NCI-H748 treated with DMSO at 0.1 percent for 48 hours (cell line): ENCODE results near the gene PLD3.

Experiments
- DNase-seq: peaks from one replicate; lab custom pipeline; 2025; lab: John Stamatoyannopoulos, UW

The PLD3 gene

DNA sequence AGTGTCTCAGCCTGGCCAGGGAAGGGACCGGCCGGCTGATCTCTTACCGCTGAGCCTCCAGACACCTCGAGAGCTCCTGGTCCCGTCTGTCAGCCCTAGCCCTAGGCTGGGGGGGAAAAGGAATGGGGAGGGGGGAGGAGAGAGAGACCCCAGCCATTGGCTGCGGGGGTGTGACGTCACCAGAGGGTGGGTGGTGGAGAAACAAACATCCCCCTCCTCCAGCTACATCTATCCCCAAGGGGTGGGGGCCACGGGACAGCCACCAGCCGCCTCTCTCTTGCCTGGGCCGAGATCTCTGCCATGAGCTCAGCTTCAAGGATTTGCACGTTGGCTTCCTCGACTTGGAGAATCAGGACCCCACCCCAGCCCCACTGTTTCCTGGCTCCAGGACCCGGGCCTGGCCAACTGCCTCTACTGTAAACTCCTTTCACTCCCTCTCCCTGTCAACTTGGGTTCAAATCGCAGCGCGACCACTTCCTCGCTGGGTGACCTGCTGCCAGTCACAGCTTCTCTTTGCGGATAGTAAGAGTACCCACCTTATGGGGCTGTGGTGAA, 64.9 kb downstream of the PLD3 start, which contains the start of gene PRX:
TSS of gene PRX (minus strand) at position 88 of the 555 bp plus-strand sequence. CDS start 5,446 bp downstream, outside the sequence.
- no peak for DNase-seq

DNA sequence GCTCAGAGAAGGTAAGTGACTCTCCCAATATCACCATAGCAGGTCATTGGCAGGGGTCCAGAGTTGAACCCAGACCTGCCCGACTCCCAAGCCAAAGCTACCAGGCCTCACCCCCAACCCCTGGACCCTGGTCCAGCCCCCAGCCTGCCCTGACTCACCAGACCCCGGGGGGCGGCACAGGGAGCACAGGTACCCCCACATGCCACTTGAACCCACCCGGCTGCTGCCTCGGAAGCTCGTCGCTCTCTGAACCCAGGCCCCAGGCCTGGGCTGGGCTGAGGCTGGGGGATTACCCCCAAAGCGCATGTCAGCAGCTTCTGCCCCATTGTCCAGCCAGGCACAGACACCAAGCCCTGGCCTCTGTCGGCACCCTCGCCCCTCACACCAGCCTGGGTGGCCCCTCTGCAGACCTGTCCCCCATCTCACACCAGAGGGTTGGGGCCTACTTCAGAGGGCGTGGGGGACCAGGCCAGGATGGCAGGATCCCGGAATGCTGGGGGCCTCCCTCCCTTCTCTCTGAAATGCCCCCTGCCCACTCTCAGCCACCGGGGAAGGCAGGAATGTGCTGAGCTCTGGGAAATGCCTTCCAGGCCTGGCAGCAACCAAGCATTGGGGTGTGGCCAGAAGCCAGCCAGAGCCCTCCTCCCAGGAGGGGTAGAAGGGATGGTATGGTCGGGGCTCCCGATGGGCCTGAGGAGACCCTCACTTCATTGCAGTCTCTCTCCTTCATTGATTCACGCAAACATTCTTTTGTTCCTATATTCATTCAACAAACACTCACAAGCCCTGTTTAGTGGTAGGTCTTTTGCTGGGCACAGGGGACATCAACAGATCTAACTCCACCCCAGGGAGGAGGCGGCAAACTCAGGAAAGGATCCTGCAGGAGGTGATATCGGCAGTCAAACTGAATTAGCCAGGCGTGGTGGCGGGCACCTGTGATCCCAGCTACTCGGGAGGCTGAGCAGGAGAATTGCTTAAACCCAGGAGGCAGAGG, 66.3 kb downstream of the PLD3 start:
- DNase-seq, result no peak

DNA sequence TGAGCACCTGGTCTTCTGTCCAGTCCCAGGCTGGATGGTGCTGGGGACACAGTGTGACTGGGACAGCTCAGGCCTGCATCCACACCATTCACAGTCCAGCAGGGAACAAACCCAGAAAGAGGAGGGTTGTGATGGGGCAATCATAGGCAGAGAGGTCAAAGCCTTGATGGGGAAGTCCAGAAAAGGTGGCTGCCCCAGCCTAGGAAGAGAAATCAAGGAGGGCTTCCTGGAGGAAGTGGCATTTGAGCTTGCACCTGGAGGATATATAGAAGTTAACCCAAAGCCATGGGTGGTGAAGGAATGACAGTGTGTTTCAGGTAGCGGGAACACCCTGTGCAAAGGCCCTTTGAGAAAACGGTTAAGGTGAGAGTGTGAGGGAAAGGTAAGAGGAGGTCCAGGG, 67.3 kb downstream of the PLD3 start:
- DNase-seq, result no peak

DNA sequence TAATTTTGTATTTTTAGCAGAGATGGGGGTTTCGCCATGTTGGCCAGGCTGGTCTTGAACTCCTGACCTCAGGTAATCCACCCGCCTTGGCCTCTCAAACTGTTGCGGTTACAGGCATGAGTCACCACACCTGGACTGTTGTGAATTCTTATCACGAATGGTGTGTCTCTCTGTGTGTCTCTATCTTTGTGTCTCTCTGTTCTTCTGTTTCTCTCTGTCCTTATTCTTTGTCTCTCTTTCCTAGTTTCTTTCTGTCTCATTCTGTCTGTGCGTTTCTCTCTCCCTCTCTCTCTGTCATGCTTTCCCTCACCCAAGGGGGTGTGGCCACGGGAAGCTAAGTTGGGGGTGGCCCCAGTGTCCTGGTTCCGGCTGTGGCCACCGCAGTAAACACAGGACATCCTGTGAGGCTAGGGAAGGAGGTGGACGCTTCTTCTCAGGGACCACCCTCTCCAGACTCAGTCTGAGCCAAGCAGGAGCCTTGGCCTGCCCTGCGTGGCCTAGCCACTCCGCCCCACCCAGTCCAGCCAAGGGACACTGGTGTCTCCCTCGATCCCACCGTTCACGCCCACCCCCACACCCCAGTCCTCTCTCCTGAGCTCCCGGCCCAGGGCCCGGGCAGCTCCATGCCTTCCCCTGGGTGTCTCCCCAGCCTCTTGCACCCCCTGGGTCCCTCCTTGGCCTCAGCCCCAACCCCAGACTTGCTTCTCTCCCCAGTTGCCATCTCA, 68.6 kb downstream of the PLD3 start:
- no peak for DNase-seq

DNA sequence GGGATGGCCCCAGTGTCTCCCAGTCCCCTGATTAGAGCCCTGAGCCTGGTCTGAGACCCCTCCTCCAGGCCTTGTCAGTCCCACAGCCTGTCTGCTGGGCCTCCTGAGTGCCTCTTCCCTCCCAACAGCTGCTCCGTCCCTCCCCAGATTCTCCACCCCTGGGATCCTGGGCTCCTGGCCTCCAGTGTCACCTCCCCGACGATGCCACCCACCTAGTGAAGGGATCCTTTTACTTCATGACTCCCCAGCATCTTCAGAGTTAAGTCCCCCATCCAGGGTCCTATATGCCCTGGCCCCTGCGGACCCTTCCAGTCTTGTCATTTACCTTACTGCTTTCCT, 69.1 kb downstream of the PLD3 start:
- no peak for DNase-seq

DNA sequence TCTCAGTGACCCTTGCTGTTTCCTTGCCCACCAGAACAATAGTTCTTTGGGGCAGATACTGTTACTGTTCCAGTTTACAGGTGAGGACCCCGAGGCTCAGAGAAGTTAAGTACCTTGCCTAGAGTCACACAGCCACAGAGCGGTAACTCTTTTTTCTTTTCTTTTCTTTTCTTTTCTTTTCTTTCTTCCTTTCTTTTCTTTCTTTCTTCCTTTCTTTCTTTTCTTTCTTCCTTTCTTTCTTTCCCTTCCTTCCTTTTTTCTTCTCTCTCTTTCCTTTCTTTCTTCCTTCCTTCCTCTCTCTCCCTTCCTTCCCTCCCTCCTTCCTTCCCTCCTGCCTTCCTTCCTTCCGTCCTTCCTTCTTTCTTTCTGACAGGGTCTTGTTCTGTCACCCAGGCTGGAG, 69.5 kb downstream of the PLD3 start:
- no peak for DNase-seq

DNA sequence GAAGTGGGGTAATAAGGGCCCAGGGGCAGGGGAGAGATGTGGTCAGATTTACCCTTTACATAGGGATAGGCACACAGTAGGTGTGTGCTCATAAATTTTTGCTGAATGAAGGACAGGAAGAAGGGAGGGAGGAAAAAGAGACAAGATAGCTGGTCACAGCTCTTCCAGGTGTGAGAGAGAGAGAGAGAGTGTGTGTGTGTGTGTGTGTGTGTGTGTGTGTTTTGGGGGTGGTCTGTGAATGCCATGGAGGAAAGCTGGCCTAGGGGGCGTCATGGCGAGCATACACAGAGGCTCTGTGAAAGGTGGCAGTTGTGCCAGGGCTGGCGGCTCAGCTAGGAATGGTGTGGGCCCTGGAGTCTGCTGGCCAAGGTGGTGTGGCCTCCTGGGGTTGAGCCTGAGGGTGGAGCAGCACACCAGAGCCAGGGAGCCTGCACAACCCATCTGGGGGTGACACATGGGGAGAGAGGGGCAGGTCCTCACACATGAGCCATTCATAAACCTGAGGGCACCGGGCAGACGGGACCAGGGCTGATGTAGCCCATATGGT, 70.6 kb downstream of the PLD3 start:
- DNase-seq, result no peak

DNA sequence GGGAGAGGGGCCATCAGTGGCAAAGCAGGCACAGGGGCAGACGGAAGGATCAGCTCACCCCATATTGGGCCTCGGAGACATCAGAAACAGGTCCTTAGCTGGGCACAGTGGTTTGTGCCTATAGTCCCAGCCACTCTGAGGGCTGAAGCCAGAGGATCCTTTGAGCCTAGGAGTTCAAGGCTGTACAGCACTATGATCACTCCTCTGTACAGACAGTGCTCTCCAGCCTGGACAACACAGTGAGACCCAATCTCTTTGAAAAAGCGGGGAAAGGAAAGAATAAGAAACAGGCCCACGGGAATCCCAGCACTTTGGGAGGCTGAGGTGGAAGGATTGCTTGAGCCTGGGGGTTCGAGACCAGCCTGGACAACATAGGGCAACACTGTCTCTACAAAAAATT, 71.3 kb downstream of the PLD3 start:
- no peak for DNase-seq

DNA sequence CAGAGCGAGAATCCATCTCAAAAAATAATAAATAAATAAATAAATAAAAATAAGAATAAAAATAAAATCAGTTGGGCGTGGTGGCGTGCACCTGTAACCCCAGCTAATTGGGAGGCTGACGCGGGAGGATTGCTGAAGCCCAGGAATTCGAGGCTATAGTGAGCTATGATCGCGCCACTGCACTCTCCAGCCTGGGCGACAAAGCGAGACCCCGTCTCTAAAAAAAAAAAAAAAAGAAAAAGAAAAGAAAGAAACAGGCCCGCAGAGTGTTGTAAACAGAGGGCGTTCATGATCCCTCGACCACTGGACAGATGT, 71.9 kb downstream of the PLD3 start:
- no peak for DNase-seq

DNA sequence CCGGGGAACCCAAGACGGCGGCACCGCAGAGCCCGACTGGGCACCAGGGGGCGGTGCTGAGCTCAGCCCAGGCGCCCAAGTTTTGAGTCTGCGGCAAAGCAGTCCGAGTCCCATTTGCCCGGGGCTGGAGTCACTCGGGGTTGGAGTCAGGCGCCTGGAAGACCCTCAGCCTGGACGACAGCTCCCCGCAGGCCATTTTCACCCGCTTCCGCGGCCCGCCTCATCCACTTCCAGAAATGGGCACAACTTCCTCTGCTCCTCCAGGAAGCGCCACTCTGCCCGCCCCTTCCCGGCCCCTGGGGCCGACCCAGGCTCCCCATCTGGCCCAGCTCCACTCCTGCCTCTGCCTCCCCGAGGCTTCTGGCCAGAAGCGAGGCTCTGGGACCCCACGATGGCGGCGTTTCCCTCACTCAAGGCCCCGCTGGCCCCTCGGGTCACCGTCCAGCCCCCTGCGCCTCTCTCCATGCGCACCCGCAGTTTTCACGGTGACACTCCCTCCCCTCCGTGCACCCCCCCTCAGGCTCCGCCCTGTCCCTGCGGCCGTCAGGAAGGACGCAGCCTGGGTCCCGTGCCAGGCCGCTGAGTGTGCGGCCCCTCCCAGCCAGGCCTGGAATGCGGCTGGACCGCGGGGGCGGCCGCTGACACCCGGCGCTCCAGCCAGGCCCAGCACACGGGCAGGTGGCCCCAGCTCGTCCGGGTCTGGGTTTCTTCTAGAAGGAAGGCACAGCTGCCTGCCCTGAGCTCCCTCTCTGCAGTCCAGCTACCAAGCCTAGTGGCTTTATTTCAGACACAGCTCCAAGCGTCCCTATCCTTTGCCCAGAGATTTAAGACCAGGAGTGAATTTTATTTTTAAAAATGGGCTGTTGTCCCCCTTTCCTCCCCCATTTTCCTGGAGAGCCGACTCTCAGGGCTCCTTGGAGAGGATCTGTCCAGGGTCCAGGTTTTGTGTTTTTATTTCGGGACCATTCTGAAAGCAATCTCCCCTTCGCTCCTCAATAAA, 72.6 kb downstream of the PLD3 start:
- DNase-seq, result peak; percentile 69

DNA sequence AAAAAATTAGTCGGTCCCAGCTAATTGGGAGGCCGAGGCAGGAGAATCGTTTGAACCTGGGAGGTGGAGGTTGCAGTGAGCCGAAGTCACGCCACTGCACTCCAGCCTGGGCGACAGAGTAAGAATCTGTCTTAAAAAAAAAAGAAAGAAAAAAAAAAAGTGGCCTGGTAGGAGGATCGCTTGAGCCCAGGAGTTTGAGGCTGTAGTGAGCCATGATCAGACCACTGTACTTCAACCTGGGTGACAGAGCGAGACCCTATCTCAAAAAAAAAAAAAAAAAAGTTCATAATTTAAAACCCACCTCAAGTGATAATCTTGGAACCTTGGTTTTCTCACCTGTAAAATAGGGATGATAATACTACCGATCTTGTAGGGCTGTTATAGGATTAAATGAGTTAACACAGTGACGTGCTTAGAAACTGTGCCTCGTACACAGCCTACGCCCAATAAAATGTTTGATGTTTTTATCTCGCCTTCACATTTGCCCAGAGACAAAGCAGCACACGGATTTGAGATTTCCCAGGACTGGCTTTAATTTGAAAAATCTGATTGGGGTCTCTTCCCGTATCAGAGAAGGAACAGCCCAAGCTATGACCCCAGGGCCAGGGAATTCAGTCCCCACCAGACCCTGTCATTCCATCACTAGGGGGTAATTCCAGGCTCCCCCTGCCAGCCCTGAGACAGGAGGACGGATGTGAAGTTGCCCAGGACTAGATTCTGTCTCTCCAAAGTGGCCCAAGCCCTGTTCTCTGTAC, 73.7 kb downstream of the PLD3 start:
- DNase-seq, result no peak

DNA sequence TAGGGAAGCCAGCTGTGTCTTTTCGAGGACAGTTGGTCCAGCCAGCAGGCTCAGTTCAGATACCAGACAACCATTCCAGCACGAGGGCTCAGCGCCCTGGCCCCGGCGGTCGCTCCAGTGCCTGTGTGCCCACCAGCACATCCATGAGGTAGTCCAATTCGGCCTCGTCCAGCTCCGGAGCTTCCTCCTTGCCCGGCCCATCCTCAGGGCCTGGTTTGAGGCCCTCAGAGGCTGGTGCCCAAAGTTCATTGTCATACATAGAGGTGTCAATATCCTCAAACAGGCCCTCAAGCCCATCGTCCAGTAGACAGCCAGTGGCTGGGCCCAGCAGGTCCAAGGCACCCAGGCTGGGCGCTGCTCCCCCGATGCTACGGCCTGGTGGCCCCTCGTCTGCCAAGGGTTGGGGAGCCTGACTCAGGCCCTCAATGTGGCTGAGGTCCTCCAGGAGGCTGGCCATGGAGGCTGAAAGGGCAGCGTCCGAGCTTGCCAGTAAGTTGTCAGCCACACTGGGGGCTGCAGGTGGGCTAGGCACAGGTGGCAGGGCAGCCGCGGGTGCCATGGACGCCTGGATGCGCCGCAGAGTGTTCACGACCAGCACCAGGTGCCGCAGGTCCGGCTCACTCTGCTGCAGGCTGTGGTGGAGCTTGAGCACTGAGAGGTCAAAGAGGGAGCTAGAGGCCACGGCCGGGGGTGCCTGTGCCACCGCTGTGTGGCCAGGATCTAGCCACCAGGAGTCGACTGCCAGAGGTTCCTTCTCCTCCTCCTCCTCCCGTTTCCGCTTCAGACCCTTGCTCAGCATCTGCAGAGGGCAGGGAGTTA, 74.5 kb downstream of the PLD3 start:
- DNase-seq, result no peak

DNA sequence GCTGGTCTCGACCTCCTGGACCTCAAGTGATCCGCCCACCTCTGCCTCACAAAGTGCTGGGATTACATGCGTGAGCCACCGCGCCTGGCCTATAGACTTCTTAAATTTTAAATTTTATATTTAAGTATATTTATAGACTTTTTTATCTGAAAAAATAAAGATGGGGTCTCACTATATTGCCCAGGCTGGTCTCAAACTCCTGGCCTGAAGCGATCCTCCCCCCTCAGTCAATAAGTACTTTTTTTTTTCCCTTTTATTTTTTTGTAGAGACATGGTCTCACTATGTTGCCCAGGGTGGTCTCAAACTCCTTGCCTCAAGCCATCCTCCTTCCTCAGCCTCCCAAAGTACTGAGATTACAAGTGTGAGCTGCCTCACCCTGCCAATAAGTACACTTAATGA, 75.4 kb downstream of the PLD3 start:
- no peak for DNase-seq

DNA sequence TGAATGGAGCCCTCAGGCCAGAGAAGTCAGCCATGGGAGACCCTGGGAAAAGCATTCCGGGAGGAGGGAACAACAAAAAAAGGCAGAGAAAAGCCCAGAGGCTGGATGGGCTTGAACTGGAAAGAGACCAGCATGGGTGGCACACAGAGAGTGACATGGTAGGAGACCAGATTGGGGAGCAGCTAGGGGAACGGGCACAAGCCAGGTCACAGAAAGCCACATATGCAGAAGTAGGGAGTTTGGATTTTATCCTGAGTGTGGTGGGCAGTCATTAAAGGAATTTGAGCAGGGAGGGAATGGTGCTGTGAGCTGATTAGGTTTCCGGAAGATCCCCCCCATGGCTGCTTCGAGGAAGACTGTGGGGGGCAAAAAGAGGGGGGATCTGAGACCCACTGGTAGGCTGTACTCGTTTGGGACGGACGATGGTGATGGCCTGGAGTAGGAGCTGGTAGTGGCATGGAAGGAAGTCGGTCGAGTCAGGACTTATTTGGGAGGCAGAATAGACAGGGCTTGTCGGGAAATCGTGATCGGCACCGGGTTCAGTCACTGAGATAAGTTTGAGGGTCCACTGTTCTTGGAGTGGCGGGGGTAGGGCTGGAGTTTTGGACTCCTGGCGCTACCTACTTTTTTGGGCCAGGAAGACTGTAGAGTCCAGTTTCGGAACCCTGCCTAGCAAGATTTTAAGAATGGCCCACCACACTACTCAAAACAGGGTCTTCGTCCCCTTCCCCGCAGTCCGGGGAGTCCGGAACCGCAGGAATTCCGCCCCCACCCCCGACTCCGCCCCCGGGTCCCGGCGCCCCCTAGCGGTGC, 76.3 kb downstream of the PLD3 start:
- DNase-seq, result no peak

DNA sequence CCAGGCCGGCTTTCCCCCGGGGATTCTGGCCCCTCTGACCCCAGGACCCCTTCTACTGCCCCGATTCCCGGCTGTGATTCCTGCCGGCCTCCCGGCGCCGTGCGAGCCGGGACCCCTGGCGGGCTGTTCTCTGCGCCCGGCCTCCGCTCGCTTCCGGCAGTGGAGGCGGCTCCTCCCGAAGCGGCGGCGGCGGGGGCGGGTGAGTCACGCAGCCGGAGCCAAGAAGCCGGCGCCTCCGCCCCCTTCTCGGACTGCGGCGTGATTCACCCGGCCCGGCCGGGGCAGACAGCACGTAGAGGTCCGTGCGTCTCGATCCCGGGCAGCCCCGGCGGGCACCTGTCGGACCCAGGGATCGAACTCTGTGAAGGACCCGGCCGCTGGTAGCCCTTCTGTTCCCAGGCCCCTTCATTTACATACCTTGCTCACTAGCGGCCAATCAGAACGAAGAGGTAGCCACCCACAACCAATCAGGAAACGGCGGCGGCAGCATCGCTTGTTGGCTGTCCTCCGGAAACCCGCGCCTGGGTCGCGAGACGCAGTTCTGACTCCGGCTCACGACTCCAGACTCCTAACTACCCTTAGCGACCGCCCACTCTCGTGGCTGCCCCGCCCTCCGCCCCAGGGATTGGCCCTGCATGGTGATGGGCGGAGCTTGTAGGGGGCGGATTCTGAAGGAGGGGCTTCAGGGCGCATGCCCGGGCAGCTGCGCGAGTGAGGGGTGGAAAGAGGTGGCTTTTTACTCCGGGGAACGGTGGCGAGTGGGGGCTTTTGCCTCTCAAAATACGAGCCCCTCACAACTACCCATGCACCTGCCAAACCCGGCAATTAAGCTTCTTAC, 77.2 kb downstream of the PLD3 start, which contains the start of gene SERTAD1:
TSS of gene SERTAD1 (minus strand) at position 543 of the 838 bp plus-strand sequence. CDS start 2,446 bp downstream, outside the sequence.
- peak; percentile 99 for DNase-seq
